Measurements from ENCODE around the gene HOXA11.
A peak's percentile ranks its signal among the peaks of the same experiment; 100 is the strongest.

HOXA11 gene

DNA sequence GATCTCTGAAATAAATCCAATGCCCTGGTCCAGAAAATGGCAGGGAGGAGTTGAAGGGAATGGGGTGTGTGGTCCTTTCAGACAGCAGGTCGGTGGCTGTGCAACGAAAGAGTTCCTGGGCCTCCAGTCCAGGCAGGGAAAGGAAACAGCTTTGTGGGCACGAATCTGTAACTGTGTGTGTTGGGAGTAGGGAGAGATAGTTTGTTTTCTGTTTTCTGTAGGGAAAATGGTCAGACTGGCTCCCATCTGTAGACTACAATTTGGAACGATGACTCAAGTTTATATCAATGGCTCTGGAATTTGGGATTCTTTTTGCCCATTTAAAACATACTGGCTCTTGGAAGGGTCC lies 17.1 kb downstream of the HOXA11 start:
- DNase-seq, result no peak

DNA sequence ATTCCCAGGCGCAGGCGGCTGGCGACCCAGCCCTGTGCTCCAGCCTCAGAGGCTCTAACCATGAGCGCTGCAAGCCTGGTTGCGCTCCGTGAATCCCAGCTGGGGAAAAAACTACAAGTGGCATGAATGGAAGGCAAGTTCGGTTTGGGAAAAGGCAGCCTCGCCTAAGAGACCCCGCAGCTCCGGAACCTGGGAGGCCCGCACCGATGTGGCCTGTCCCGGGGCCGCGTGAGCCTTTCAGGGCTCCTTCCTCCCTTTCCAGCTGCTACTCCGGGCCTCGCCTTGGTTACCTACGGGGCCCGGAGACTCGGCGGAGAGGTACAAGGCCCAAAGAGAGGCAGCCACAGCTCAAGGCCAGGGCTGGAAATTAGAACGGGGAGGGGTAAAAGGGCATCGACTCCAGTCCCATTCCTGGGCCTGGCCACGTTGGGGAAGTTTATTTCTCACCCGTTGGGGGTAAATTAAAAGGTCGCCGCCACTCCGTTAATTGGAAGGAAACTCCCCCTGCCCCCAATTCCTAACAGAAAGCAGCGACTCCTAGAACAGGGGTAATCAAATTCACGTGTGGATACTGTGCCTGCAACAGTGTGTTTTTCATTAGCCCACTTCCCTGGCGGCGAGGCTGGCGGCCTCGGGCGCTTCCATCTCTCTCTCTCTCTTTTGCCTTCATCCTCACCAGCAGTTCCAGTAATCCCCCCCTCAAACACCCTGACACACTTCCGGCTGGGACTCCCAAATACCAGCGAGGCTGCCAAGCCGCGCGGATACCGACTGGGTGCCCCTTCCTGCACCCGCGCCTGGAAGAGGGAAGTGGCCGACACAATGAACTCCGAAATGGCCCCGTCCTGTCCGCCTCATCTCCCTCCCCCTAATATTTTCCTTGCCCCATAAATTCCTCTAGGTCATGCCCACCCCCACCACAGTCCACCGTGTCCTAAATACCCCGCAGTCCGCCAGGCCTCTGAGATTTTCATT lies 18.2 kb downstream of the HOXA11 start:
- DNase-seq, result no peak

DNA sequence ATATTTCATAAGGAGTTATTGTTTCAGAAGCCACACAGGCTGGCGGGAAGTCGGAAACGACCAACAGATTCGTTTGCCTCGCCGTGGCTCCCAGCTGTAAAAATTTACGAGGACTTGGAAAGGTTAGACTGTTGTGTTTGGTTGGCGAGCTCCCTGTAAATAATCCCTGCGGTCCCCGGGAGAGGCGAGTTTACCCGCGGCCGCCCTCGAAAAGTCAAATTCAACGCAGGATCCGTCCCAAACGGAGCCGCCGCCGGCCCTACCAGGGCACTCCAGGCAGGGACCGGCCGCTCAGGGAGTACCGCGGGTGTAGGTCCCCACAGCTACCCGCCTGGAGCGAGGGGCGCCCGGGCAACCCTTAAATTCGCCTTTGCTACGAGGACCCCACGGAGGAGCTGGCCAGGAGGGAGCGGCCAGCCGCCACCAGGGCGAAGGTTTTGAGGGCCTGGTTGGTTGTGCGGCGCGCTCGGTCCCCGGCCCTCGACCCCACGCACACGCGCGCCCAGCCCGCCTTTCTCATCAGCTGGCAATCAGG lies 19.0 kb downstream of the HOXA11 start:
- no peak for DNase-seq

DNA sequence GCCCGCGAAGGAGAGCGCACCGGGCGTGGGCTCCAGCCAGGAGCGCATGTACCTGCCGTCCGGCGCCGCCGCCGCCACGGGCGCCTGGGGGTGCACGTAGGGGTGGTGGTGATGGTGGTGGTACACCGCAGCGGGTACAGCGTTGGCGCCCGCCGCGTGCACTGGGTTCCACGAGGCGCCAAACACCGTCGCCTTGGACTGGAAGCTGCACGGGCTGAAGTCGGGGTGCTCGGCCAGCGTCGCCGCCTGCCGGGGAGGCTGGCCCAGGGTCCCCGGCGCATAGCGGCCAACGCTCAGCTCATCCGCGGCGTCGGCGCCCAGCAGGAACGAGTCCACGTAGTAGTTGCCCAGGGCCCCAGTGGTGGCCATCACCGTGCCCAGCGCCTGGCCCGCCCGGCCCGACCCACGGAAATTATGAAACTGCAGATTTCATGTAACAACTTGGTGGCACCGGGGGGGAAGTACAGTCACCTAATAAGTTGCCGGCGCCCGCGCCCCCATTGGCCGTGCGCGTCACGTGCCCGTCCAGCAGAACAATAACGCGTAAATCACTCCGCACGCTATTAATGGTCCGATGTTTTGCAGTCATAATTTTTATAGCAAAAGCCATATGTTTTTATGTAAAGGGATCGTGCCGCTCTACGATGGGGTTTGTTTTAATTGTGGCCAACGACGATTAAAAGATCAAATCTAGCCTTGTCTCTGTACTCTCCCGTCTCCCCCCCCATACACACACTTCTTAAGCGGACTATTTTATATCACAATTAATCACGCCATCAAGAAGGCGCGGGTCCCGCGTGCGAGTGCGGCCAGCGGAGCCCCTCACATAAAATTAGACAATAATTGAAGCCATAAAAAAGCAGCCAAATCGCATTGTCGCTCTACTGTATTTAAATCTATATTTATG lies 19.7 kb downstream of the HOXA11 start, which contains the start of gene HOXA9:
TSS of gene HOXA9 (minus strand) at position 449 of the 907 bp plus-strand sequence. CDS start at position 369, 80 bp downstream.
- DNase-seq, result no peak

DNA sequence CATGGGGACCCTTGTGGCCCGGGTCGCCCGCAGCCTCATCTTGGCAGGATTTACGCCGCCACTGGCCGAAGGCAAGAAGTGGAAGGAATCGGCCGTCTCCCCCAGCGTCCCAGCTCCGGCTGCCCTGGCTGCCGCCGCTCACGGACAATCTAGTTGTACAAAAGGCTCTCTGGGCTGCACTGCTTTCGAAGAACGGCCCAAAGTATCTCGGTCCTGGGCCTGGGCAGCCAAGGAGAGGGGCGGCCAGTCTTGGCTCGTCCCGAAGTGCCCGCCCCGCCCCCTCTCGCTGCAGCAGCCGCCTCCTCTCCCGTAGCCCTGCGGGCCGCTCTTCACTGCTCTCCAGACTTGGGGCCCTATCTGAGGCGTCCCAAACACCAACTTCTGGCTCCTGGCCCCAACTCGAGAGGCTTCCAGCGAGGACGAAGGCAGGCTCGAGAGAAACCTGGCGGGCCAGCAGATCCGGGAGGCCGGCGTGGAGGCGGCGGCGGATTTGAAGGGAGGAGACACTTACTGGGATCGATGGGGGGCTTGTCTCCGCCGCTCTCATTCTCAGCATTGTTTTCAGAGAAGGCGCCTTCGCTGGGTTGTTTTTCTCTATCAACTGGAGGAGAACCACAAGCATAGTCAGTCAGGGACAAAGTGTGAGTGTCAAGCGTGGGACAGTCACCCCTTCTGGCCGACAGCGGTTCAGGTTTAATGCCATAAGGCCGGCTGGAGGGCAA lies 20.5 kb downstream of the HOXA11 start:
- DNase-seq, result no peak

DNA sequence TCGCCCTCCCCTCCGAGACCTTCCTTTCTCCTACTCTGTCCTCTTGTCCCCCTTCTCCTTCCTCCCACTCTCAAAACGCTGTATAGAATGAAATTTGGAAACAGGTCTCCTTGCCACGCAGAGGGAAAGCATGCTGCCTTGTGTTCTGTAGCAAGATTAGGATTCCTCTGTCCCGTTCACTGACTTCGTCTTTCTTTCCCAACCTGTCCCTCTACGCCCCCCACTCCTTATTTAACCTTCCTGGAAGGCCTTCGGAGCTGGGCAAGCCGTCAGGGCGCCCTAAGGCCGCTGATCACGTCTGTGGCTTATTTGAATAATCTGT lies 21.0 kb downstream of the HOXA11 start:
- DNase-seq, result no peak

DNA sequence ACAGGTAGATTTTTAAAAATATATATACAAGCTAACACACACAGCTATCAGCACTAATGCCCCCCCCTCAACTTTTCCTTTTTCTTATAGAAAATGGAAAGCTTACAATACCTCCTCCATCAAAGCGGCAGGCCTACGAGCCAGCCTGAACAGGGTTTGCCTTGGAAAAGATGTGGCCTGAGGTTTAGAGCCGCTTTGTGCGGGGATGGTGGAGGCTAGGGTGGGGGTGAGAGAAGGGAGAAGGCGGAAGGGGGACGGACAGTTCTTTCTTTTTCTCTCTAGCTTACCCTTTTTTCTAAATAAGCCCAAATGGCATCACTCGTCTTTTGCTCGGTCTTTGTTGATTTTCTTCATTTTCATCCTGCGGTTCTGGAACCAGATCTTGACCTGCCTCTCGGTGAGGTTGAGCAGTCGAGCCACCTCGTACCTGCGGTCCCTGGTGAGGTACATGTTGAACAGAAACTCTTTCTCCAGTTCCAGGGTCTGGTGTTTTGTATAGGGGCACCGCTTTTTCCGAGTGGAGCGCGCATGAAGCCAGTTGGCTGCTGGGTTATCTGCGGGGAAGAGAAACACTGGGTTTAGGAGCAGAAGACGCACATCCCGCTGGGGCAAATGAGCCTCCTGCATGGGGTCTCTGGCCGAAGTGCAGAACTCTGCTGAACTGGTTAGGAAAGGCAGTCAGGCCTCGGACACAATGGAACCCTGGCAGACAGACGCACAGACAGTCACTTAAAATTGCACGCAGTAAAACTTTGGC lies 21.6 kb downstream of the HOXA11 start:
- DNase-seq, result no peak

DNA sequence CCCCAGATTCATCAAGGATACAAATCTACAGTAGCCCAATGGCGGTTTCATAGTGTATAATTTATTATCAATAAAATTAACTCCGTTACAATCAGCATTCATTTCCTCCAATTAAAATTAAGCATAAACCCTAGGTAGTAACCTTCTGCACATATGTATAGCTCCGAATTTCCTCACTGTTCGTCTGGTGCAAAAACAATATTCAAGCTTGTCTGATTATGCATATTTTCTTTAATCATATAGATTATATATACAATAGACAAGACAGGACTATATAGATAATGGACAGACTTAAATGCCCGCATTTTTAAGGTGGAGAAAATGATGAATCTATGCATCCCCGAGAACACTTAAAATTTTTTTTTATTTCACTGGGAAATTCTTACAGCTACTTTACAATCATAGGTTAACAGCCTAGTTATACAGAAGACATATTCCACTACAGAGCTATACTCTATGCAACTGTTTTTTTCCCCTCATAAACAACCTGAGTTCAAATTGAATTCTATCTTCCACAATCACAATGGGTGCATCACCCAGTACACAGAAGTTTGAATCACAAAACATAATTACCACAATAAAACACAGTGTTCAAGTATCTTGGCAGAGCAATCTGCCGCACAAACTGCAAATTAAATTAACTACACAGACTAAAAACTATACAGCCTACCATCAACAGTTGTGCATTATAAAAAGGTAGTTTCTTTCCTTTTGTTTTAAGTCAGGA lies 22.3 kb downstream of the HOXA11 start:
- no peak for DNase-seq

DNA sequence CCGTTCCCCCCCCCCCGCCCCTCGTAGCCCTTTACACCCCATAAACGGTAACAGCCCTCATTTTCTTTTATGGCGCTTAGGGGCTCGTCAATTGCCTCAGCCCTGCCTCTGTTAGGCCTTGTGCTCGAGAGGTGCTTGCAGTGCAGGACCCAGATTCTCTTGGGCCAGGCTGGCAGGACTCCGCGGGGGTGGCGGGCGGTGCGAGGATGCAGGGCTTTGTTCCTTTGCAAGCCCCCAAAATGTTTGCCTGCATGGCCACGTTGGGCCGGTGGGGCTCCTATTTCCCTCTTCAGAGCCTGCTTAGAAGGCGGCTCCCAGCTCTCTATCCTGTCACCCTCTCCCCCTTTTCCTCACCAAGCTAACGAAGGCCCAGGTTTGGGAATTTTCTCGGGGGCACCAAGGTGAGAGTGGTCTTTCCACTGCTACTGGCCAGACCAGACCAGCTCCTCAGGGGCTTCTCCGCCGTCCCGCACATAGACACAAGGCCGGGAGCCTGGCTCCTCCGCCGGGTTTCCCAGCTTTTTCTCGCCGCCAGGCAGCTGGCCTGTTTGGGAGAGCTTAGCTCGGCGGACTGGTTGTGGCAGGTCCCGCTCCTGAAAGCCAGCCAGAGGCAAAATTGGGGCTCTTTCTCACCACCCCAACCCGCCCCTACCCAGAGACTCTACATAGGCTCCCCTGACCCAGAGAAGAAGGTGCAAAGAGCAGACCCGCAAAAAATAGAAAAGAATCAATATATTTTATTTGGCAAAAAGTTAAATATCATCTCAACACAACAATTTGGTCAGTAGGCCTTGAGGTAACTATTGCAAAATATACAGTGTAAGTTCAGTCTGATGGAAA lies 23.1 kb downstream of the HOXA11 start:
- DNase-seq, result no peak

DNA sequence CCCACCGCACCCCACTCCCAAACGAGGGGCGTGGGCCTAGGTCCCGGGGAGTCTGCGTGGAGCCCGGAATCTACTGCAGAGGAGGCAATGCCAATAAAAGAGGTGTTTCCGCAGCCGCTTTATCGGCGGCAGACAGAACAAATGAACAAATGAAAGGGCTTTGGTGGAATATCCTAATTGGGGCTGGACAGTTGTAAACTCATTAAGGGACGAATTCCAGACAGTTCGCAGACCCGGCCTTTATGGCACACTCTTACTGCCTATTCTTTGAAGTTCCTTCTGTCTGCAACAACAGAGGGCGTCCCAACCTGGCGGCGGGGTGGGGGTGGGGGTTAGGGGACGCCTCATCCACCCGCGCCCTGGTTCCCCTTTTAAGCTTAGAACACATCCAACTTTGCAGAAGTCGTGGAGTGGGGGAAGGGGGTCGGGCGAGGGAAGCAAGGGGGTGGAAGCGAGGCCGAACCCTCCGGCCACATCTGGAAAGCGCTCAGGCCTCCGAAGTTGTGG lies 23.8 kb downstream of the HOXA11 start:
- no peak for DNase-seq

DNA sequence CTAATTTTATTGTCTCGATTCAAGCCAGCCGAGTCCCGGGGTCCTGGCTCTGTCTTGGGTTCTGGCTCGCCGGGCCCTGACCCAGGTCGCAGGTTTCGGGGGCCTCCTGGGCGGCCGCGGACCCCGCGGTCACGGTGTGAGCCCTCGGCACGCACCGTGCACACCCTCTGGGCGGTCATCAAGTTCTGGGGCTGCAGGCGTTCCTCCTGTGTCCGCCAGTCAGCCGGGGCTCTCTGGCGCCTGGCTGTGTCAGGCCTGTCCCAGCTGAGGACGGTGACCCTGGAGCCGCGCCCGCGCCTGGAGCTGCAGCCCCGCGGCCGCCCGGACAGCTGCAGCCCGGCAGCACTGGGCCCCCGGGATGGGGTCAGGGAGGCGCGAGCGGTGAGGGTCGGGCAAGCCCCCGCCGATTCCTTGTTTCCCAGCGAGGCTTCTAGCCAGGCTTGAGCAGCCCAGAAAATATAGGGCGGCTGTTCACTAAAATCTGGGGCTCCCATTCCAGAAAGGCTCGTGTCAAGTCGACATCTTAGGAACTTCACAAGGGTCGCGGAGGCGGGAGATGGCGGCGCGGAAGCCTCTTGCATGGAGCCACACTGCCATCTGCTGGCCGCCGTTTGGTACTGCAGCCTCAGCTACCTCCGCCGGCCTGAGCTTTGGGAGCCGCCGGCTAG lies 24.4 kb downstream of the HOXA11 start:
- DNase-seq, result peak; percentile 95

DNA sequence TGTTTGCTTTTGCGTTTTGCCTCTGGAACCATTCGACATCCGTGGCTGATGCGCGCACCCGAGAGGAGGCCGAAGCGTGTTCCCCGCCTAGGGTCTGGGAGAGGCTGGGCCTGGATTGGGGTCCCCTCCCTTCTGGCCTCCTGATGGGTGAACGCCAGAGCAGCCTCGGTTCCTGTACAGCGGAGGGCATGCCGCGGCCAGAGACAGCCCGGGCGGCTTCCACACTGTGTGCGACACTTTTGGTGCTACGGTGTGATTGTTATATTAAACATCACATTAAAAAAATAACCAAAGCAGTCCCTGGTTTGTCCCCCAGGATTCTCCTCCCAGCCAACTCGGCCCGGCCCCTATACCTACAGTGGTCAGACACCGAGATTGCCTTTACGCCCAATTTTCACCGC lies 24.9 kb downstream of the HOXA11 start:
- peak; percentile 60 for DNase-seq

DNA sequence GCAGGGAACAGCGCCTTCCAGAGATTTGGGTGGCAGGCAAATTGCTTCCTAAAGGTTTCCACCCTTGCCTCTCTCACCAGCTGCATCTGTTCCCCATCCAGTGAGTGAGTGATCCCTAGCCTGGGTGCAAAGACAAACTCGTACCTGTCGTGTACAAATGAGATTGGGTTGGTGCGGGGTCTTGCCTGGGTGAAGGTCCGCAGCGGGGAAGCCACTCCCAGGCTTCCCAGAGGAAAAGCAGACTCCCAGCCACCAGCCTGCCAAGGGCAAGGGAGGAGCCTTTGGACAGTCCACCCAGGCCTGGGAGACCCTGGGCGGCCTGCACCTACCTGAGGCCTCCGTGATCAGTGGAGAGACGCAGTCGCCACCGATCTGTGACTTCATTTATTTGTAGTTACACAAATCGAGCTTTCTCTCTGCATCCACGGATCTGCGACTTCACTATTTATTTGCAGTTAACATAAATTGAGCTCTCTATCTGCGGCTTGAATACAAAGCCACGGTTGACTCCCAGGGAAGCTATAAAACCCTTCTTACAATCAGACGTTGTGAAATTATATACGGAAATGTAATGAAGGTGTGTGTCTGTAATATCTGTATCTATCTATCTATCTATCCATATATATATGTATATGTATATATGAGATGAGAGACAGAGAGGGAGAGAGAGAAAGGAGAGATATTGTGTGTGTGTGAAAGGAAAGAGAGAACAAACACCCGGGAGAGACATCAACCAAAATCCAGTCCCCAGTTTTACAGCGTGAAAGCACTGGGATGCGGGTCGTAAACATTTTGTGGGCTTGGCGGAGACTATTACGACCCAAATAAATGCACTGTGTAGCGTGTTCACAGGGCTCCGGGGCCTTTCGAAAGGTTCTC lies 25.5 kb downstream of the HOXA11 start:
- DNase-seq, result no peak

DNA sequence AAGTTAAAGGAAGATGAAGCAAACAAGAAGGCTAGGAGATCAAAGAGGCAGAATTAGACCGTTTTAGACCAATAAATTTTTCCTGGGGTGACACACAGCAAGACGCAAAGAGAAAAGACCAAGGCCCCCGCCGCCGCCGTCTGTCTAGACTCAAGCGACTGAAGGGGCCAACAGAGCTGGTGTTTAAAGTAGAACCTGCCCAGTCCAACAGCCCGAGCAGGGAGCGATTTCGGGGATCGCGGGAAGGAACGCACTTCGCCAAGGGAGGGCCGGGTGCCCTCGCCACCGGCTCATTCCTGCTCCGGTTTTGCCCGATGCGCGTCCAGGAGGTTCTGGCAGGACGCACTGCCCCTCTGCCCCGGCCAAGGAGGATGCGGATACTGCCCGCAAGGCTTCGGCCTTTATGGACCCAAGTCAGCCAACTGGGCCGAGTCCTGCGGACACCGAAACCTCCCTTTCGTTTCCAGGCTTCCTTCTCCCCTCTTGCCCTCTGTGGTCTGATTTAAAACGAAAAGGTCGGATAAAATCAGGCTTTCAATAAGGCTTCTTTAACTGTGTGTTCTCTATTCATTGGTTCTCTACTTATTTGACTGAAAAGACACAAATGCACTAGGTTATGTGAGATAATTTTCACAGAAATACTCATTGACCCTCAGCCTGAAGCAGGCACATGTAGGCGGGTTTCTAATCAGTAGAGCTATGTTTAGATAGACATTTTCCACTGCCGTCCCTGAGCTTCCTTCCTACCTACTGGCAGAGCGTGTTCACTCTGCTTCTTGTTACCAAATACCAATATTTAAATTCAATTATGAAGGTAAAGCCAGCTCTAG lies 26.4 kb downstream of the HOXA11 start:
- peak; percentile 81 for DNase-seq

DNA sequence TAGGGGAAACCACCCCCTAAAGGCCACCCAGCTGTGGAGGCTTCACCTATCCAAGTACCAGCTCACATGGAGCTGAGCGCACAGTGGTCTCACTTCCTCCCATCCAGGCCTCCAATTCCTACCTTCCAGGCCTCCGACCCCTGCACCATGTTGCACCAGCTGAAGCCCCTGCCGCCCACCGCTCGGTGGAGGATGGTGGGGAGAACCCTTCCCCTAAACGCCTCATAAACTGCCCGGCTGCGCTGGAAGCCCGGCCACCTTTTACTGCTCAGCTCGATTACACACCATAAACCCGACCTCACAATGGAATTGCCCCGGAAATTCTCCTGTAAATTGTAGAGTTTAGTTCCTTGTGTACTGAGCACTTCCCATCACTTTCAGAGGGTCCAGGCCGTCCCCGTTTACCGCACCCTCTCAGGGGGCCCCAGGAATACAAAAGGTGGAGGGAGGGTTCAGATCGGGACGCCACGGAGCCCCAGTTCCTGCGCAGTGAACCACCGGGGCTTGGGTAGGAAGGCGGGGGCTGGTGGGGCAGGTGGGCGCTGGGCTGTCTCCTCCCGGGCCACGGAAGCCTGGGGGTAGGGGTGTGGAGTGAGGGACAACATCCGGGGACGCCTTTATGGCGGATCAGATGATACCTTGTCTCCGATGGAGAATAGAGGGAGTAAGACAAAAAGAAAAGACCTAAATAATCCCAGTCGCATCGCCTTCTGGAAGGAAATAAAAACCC lies 27.2 kb downstream of the HOXA11 start:
- DNase-seq, result no peak

DNA sequence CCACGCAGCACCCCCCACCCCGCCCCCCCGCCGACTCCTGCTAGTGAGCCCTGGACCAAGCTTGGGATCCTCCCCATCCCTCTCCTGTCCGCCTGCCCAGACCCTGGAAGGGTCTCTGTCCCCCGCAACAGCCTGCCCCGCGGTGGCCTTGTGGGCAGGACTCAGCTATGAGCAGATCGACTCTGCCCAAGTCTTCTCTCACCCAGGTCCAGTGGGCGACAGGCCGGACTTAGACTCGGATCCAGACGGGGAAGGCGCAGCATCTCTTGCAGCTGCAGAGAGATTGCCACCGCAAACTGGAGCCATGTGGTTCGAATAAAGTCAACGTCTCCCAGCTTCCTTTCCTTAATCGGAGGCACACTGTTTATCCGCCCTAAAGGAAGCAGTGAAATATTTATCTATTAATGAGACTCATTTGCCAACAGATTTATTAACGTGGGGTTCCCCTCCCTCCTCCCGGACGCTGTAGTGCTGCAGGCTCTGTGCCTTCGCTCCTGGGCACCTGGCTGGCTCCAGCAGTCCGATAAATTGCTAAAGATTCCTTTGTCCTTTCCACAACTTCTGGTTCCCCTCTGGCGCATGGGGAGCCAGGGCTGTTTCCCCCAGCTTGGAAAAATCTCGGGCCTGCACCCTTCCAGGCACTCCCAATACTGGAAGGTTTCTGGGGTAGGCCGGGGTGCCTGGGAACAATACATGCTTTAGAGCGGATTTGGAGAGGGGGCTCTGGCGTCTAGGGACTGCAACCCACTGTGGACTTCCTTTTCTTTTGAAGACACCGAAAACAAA lies 27.9 kb downstream of the HOXA11 start:
- DNase-seq, result no peak
